ENCODE data around the gene SURF1.

SURF1 gene

DNA sequence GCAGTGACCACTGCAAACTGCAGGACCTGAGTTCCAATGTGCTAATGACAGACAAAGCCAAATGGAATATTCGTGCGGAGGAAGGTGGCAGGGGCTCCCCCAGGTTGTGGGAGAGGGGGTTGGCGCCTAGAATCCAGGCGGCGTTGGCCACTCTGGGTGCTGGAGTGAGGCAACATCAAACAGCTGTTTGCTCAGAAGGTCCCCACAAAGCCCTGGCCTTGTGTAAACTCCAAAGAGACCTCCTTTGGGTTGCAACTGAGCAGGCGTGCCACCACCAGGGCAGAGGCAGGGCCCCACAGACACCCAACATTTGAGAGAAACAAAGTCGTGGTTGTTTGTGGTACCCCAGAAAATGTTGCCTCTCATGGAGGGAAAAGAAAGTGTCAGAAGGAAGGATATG, 34.4 kb upstream of the SURF1 start:
- no peak overlapping the region for H3K4me3 ChIP-seq (ENCODE audit: low read depth, low read length)
- TF ChIP-seq, protein P1, sequence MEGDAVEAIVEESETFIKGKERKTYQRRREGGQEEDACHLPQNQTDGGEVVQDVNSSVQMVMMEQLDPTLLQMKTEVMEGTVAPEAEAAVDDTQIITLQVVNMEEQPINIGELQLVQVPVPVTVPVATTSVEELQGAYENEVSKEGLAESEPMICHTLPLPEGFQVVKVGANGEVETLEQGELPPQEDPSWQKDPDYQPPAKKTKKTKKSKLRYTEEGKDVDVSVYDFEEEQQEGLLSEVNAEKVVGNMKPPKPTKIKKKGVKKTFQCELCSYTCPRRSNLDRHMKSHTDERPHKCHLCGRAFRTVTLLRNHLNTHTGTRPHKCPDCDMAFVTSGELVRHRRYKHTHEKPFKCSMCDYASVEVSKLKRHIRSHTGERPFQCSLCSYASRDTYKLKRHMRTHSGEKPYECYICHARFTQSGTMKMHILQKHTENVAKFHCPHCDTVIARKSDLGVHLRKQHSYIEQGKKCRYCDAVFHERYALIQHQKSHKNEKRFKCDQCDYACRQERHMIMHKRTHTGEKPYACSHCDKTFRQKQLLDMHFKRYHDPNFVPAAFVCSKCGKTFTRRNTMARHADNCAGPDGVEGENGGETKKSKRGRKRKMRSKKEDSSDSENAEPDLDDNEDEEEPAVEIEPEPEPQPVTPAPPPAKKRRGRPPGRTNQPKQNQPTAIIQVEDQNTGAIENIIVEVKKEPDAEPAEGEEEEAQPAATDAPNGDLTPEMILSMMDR (IDR thresholded peaks at IDR 0.05; ENCODE audit: low read depth, low read length), result no peak

DNA sequence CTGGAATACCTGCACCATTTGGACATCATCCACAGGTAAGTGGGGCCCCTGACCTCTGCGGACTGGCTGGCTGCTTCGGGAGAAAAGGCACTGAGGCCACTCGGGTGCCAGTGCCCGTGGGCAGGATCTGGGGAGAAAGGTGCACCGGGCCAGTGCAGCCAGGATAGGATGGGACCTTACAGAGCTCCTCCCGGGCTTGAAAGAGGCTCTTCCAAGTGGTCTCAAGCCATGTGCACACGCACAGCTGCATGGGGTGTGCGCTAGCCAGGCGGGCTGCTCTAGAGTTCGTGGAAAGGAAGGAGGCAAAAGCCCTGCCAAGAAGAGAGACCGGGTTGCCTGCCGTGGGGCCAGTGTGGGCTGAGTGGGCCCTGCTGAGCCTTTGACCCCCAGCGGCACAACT, 33.3 kb upstream of the SURF1 start:
- TF ChIP-seq, protein P1 (IDR thresholded peaks at IDR 0.05; ENCODE audit: low read depth, low read length), result no peak
- H3K4me3 ChIP-seq (ENCODE audit: low read depth, low read length), result no peak overlapping the region

DNA sequence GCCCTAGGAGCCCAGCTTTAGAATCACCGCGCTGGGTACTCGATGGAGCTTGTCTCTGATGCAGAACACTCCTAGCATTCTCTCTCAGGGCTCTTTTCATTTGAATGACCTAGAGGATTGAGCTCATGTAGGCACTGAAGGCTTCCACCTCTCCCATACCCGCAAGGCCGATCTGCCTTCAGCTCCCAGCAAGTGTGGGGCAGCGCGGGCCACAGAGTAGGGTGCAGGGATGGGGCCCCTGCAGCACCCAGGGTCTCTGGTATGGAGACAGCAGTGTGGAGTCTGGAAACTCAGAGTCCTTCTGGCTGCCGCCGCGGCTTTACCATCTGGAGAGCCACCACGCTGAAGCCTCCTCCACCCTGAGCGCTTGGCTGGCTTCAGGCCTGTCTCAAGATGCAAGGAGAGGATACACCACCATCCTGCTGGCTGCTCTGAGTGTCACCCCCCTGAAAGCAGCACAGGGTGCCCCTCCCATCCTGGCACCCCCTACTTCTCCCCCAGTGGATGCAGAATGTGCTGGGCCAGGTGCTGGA, 32.8 kb upstream of the SURF1 start:
- H3K4me3 ChIP-seq (ENCODE audit: low read depth, low read length), result no peak overlapping the region
- TF ChIP-seq, protein P1 (IDR thresholded peaks at IDR 0.05; ENCODE audit: low read depth, low read length), result no peak

DNA sequence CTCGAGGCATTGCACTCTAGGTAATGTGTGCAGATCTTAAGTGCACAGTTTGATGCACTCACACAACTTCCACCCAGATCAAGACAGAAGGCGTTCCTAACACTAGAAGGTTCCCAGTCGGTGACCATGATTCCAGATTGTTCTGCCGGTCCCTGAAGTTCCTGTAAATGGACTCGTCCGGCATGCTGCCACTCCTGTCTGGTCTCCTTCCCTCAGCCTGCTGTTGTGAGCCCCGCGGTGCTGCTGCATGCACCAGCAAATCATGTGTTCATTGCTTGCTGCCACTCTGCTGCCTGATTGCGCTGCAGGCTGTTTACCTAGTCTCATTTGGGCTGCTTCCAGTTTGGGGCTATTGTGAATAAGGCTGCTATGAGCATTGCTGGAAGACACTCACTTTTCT, 31.4 kb upstream of the SURF1 start:
- no peak overlapping the region for H3K4me3 ChIP-seq (ENCODE audit: low read depth, low read length)
- TF ChIP-seq, protein P1 (IDR thresholded peaks at IDR 0.05; ENCODE audit: low read depth, low read length), result no peak

DNA sequence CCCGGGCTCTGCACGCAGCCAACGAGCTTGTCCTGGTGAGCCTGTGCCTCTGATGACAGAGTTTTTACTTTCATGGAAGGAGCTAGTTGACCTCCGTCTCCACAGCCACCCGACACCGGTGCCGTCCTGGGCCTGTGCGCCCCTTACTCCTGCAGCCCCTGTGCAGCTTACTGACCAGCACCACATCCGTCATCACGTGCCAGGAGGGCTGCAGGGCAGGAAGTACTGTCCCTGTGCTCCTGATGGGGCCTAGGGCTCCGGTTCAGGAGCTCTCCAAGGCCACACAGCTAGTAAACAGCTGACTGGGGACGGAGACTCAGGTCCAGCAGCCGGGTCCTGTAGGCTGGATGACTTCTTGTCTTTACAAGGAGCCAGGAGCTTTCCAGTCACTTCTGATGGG, 30.1 kb upstream of the SURF1 start:
- no peak overlapping the region for H3K4me3 ChIP-seq (ENCODE audit: low read depth, low read length)
- TF ChIP-seq, protein P1 (IDR thresholded peaks at IDR 0.05; ENCODE audit: low read depth, low read length), result no peak

DNA sequence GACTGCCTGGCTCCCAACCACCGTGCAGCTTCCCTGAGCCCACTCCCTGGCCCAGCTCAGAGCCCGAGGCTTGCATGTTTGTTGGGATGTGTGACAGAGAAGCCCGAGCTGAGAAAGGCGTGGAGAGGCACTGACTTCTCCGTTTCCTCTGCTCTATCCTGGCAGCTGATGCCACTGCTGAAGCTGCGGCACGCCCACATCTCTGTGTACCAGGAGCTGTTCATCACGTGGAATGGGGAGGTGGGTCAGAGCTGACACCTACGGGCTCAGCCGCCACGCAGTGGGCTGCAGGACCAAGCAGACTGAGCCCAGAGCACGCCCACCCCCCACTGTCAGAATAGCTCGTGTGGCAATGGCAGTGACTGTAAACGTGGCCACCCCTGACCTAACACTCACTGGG, 29.2 kb upstream of the SURF1 start:
- TF ChIP-seq, protein P1 (IDR thresholded peaks at IDR 0.05; ENCODE audit: low read depth, low read length), result no peak
- no peak overlapping the region for H3K4me3 ChIP-seq (ENCODE audit: low read depth, low read length)

DNA sequence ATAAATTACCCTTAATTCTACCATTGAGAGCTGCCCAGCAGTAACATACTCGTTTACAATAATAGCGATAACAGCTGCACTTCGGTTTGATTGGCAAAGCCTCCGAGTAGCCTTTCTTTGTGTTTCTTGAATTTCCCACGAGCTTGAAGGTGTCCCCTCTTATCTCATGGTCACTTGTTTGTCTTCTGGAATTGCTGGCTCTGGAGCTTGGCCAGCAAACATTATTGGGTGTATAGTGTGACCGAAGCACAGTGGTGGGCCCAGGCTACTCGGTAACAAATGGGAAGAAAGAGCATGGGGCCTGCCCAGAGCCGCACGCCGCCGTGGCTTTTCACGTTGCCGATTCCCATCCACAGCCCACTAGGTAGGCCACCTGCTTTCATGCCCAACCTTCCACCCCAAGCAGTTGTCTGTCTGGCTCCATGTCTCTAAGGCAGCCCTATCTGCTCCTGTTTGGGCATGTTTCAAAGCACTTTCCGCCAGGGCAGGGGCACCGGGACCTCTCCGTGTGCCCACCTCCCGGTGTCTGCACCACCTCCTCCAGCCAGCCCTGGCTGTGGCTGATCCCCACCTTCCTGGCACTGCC, 28.5 kb upstream of the SURF1 start:
- H3K4me3 ChIP-seq (ENCODE audit: low read depth, low read length), result no peak overlapping the region
- TF ChIP-seq, protein P1 (IDR thresholded peaks at IDR 0.05; ENCODE audit: low read depth, low read length), result no peak

All from WI38 (cell line).